ENCODE measurements around the gene RPL7A.
"Not testable (repeated sequence)": the region's sequence is repeated elsewhere in the genome, so short reads cannot be mapped to it uniquely, and the experiment has no call there.

RPL7A gene

GRCh38 chr9:133329306-133330156, 18.5 kb upstream of the RPL7A start:
- DNase-seq = not testable (repeated sequence)

GRCh38 chr9:133331221-133331620, 16.8 kb upstream of the RPL7A start:
- no peak for DNase-seq

GRCh38 chr9:133331641-133332380, 16.2 kb upstream of the RPL7A start:
- no peak for DNase-seq

- DNase-seq = no peak
Measured at GRCh38 chr9:133332381-133332730, 15.7 kb upstream of the RPL7A start.

- no peak for DNase-seq
Measured at GRCh38 chr9:133333011-133333410, 15.0 kb upstream of the RPL7A start.

GRCh38 chr9:133333566-133333965, 14.5 kb upstream of the RPL7A start:
- DNase-seq = no peak

GRCh38 chr9:133334161-133334560, 13.9 kb upstream of the RPL7A start:
- no peak for DNase-seq

- not testable (repeated sequence) for DNase-seq
Measured at GRCh38 chr9:133334888-133335287, 13.1 kb upstream of the RPL7A start.

GRCh38 chr9:133335924-133336811, 11.8 kb upstream of the RPL7A start, which contains the start of gene SURF6:
Gene SURF6, minus strand, starts transcription at chr9:133336188. Its CDS starts 56 bp downstream, at chr9:133336132.
- DNase-seq = peak; percentile 92

GRCh38 chr9:133339641-133340040, 8.4 kb upstream of the RPL7A start:
- no peak for DNase-seq

- DNase-seq = no peak
Measured at GRCh38 chr9:133340256-133340655, 7.8 kb upstream of the RPL7A start.

- DNase-seq = no peak
Measured at GRCh38 chr9:133340916-133341315, 7.1 kb upstream of the RPL7A start.

- DNase-seq = no peak
Measured at GRCh38 chr9:133341369-133342068, 6.5 kb upstream of the RPL7A start.

- DNase-seq = no peak
Measured at GRCh38 chr9:133342069-133342406, 6.0 kb upstream of the RPL7A start.

- DNase-seq = no peak
Measured at GRCh38 chr9:133342570-133342969, 5.4 kb upstream of the RPL7A start.

- no peak for DNase-seq
Measured at GRCh38 chr9:133344071-133344470, 3.9 kb upstream of the RPL7A start.

- no peak for DNase-seq
Measured at GRCh38 chr9:133344979-133345378, 3.0 kb upstream of the RPL7A start.

- no peak for DNase-seq
Measured at GRCh38 chr9:133345596-133345995, 2.4 kb upstream of the RPL7A start.

- DNase-seq = no peak
Measured at GRCh38 chr9:133346021-133346785, 1.8 kb upstream of the RPL7A start.

GRCh38 chr9:133347515-133347984, 468 bp upstream of the RPL7A start:
- DNase-seq = no peak

GRCh38 chr9:133348718-133349573, 928 bp downstream of the RPL7A start:
- no peak for DNase-seq

Measured in activated T-cell treated with anti-CD3 and anti-CD28 coated beads, Interleukin-2, amount 50 U/mL, for 1 hour (primary cell).